Stimulated activated CD4-positive, alpha-beta T cell treated with anti-CD3 and anti-CD28 coated beads, Interleukin-4, amount 100 ng/mL, for 1 hour (primary cell): ENCODE results near the gene LGALS8.
A peak's percentile ranks its signal among the peaks of the same experiment; 100 is the strongest.
"Not testable (repeated sequence)": the region's sequence is repeated elsewhere in the genome, so short reads cannot be mapped to it uniquely, and the experiment has no call there.

Experiments
- DNase-seq: peaks from one replicate; pipeline ENCODE4 v3.0.0-alpha.2; 2020

LGALS8 gene

DNA sequence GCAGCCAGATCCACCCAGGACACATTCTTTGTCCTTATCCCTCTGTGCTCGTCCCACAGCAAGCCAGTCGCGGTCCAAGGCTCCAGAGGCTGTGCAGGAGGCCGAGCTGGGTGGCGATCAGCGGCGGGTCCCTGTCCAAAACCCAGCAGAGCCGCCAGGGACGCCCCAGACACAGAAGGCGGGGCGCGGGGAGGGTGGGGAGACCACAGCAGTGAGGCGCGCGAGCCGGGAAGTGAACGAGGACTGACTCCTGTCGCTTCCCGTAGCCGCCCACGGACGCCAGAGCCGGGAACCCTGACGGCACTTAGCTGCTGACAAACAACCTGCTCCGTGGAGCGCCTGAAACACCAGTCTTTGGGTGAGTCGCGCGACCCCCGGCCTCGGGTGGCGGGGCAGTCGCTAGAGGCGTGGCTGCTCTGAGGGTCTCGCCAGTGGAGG lies at the start of gene LGALS8:
Gene LGALS8, plus strand, starts transcription at position 279 of the 438 bp plus-strand sequence. CDS start 2,089 bp downstream, outside the sequence.
- DNase-seq = peak; percentile 88

DNA sequence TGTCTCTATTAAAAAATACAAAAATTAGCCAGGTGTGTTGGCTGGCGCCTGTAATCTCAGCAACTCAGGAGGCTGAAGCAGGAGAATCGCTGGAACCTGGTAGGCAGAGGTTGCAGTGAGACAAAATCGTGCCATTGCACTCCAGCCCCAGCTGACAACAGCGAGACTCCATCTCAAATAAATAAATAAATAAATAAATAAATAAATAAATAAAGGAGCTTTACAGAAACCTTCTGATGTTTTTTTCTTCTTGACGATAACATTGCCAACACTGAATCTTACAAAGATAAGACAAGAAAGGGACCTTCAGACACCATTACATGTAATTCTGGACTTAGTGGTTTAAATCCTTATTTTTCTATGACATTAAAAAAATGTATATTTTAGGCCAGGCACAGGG lies 47.8 kb upstream of the LGALS8 start:
- DNase-seq = no peak

DNA sequence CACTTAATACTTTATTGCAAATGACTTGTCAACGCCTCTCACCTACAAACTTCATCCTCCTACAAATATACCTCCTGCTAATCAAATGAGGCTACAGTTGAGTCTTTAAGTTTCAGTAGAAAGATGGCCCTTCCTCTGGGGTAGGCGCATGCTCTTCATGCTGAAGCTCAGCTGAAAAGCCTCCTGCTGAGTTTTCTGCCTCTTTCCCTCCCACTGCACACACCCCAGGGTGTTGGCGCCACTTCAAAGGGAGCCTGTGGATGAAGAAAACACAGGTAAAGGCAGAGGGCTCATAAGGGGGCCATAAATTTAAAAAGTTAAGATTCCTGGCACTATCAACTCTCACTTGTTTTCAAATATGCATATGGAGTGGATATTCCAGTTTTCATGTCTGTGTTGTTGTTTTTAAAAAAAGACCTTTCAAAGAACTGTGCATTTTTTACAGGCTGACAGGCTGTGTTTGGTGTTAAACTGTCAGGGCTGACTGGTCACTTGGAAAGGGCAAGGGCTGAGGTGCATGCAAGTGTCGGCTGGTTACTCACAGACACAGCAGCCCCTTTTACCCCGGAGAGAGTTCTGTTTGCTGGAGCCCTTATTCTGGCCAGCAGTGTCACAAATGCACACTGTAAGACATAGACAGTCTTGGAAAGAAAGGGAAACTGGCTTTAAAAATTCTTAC lies 42.9 kb upstream of the LGALS8 start:
- no peak for DNase-seq

DNA sequence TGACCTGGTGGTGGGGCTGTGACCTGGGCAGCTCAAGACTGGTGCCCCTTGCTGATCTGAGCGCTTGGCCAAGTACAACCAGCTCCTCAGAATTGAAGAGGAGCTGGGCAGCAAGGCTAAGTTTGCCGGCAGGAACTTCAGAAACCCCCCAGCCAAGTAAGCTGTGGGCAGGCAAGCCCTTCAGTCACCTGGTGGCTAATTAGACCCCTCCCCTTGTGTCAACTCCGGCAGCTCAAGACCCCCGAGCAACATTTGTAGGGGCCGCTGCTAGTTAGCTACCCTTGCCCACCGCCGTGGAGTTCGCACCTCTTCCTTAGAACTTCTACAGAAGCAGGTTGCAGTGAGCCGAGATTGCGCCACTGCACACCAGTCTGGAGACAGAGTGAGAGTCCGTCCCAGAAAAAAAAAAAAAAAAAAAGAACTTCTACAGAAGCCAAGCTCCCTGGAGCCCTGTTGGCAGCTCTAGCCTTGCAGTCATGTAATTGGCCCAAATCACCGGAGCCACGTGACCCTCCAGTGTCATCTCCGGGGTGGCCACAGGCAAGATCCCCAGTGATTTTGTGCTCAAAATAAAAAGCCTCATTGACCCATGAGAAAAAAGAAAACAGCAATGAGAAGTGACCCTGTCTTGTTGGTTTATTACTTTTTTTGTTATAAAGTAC lies 39.3 kb upstream of the LGALS8 start:
- no peak for DNase-seq

DNA sequence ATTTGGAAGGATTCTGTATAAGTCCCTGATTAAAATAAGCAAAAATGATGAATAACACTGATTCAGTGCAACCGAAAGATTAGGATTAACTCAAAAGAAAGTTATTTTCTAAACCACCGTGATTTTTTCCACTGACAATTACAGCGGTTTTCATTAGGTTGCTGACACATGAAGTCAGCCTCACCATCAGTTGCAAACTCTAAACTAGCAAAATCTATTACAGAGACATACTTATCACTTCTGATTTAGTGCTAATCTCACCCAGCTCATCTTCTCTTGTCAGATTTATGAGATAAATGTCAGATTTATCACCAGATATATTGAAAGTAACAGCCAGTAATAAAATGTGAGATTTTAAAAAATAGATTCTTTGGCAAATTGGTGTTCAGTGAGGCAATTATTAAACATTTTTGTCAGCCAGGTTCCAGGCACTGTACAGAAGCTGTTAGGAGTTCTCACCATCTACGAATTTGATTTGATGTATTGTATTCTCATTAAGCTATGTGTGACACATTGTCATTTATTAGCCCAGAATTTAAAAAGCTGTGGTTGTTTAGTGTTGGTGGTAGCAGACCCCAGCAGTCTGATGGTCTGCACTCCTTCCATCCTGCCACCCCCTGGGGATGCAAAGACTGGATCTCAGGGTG lies 37.3 kb upstream of the LGALS8 start:
- no peak for DNase-seq

- DNase-seq = not testable (repeated sequence)
These were observed 34.6 kb upstream of the LGALS8 start for GRCh38 chr1:236489161-236489560.

DNA sequence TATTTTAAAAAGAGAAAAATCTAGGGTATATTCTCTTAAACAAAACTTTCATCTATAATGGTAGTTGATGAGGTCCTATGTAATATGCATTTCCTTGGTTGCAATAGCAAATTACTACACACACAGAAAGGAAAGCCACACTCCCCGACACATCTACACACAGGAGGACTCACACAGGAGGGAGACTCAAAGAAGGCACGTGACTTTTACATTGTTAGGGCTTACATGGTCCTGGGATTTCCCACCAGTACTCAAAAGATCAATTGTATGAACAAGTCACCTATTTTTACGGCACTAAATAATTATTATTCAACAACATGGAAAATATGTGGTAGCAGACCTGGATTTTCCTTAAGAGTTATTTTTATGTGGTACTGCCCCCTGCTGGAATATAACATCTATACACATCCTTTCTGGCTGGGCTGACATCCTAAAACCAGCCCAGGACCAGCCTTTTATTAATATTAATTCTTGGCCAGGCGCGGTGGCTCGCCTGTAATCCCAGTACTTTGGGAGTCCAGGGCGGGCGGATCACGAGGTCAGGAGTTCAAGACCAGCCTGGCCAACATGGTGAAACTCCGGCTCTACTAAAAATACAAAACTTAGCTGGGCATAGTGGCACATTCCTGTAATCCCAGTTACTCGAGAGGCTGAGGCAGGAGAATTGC lies 33.9 kb upstream of the LGALS8 start:
- DNase-seq = no peak

DNA sequence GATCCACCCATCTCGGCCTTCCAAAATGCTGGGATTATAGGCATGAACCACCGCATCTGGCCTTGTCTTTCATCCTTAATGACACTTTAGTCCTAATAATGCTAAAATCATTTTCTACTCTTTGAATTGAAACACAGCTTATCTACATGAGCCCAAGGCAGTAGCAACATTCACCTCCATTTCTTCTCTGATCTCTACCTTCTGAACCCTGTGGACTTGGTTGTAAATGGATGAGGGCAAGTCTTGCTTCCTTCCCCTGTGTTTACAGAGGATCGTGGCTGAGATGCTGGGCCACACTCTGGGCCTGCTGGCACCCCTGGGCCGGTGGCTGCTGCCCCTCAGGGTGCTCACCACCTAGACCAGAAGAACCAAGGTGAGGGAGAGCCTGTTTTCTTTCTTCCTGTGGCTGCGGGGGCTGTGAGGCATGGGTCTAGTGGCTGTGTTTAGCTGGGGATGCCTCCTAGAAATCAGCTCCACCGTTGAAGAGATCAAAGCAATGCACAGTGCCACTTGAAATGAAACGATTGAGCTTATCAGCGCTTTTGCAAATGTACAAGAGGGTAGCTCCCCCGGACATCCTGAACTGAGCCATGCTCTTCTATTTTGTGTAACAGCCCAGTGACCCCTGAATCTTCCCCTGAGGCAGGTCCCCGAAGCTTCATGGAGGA lies 32.2 kb upstream of the LGALS8 start:
- DNase-seq = no peak

GRCh38 chr1:236492378-236492777 lies 31.4 kb upstream of the LGALS8 start:
- no peak for DNase-seq

DNA sequence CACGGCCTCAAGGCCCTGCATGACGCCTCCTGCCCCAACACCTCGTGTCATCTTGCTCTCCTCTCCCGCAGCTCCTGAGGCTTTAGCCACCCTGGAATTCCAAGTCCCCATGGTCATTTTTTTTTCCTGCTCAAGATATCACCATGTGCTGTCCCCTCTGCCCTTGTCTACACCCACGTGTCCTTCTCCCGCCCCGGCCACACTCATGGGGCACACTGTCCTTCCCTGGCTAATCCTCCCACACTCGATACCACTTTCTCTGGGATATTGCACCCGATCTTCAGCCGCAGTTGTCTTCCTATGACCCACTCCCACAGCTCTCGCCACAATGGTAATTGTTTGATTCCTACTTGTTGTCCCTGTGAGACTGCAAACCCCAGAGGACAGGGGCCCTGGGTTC lies 29.7 kb upstream of the LGALS8 start:
- no peak for DNase-seq

GRCh38 chr1:236494586-236495466 lies 29.0 kb upstream of the LGALS8 start:
- no peak for DNase-seq

DNA sequence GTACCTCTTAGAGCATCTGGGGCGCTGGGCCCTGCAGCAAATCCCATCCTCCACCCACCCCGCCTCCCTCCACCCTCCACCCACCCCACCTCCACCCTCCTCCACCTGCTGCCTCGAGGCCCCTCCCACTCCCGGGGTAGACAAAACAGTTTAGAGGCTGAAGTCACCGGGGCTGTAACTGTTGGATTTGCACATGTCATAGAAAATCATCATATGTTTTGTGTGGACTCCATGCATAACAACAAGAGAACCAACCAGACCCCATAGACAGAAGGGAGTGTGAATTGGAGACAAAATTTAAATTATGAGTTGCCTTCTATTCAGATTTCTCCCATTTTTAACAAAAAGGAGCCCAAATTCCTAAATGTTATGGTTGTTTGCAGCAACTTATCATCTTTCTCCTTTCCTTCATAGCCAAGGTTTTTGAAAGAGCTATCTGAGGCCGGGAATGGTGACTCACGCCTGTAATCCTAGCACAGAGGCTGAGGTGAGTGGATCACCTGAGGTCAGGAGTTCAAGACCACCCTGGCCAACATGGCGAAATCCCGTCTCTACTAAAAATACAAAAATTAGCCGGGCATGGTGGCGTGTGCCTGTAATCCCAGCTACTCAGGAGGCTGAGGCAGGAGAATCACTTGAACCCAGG lies 28.2 kb upstream of the LGALS8 start:
- no peak for DNase-seq

GRCh38 chr1:236497908-236498307 lies 25.9 kb upstream of the LGALS8 start:
- no peak for DNase-seq

GRCh38 chr1:236501093-236501492 lies 22.7 kb upstream of the LGALS8 start:
- DNase-seq = no peak

DNA sequence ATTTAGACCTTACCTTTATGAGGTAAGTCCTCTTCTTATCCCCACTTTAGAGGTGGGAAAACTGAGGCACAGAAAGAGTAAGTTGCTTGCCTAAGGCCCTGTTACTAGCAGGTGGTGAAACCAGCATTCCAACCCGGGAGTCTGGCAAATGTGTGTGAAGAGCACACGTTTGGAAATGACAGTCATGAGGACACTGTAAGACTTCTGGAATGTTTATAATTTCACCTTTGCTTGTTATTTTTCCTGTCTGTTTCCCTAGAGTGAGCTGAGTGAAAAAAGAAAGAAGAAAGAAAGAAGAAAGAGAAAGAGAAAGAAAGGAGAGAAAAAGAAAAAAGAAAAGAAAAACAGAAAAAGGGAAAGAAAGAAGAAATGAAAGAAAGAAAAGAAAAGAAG lies 21.2 kb upstream of the LGALS8 start:
- no peak for DNase-seq

DNA sequence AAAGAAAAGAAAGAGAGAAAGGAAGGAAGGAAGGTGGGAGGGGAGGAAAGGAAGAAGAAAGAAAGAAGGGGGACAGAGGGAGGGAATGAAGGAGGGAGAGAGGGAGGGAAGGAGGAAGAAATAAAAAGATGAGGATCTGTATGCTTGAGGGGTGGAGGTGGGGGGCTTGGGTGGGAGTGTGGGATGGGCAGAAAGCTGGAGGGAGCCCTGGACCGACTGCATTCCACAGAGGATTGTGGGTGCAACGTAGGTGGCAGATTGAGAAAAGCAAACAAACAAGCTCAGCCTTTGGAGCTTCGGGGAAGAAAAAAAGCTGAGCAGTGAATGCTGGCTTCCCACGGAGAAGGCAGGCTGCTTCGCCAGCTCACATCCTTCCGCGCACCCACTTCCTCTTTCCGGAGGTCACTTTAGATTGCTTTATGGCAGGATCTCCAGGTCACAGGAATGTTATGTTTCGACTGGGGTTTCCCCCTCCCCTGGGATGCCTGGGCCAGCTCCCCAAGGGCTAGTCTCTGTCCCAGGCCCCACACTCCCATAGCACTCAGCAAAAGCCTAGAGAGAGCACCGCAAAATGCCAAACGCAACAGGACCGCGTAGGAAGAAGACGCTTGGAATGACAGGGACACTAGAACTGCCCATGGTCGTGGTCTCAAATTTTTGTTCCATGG lies 20.7 kb upstream of the LGALS8 start:
- no peak for DNase-seq

- not testable (repeated sequence) for DNase-seq
These were observed 19.4 kb upstream of the LGALS8 start for GRCh38 chr1:236504338-236504737.

GRCh38 chr1:236507022-236507700 lies 16.6 kb upstream of the LGALS8 start:
- no peak for DNase-seq

DNA sequence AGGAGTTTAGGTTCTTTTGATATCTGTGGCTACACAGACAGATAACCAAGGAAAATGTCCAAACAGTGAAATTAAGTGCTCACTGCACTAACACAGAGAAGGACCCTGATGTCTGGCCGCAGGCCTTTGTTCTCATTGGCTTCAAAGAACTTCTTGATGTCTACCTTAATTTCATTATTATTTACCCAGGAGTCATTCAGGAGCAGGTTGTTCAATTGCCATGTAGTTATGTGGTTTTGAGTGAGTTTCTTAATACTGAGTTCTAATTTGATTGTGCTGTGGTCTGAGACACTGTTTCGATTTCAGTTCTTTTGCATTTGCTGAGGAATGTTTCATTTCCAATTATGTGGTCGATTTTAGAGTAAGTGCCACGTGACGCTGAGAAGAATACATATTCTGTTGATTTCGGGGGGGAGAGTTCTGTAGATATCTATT lies 15.2 kb upstream of the LGALS8 start:
- DNase-seq = no peak

DNA sequence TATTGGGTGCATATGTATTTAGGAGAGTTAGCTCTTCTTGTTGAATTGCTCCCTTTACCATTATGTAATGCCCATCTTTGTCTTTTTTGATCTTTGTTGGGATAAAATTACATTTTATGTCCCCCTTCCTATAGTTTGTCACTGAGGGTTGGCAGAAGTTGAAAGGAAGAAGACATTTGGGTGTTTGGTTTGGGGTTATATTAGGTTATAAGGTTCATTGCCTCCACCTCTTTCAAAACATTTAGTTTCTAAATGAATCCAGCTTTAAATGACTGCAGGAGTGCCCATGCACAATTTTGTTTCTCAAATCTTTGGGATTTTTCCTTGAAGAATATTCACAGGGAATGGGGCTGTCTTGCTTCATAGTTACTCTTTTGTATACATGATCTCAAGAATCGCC lies 14.6 kb upstream of the LGALS8 start:
- no peak for DNase-seq
